Activated T-cell treated with anti-CD3 and anti-CD28 coated beads for 4 hours (primary cell): Measurements from ENCODE around the gene ZNF804B.

Experiments
- DNase-seq: peaks from one replicate; pipeline ENCODE4 v3.0.0-alpha.2; 2020

The ZNF804B gene

DNA sequence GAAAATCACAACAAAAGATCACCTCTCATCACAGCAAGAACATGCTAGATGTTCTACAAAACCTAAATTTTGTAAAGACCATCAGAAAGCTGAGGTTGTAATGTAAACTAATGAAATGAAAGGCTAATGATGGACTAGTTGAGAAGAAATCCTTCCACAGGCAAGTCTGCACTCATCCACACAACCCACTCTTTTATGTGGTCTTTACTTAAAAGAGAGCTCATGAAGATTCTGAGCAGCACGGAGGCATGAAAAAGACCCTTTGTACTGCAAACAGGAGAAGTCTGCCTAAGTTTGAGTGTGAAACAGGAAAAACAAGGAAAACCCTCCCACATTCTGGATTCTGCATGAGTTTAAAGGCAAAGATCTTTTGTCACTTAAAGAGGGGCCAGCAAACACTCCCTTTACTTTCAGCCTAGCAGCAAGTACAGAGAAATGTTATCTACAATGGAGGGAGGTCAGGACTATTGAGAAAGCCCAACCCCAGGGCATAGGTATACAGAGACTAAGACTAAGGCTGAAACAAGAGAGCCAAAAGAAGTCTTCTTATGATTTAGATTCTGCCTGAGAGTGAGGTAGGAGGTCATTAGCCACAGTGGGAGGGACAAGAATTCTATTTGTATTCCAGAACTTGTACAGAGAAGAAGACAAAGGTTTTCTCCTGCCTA lies 557.2 kb downstream of the ZNF804B start:
- no peak for DNase-seq

- no peak for DNase-seq
Measured at GRCh38 chr7:89332026-89332425, 572.5 kb downstream of the ZNF804B start.

GRCh38 chr7:89334797-89335196 lies 575.3 kb downstream of the ZNF804B start:
- no peak for DNase-seq

- no peak for DNase-seq
Measured at GRCh38 chr7:89335490-89335889, 576.0 kb downstream of the ZNF804B start.

GRCh38 chr7:89336121-89336520 lies 576.6 kb downstream of the ZNF804B start:
- DNase-seq = no peak

DNA sequence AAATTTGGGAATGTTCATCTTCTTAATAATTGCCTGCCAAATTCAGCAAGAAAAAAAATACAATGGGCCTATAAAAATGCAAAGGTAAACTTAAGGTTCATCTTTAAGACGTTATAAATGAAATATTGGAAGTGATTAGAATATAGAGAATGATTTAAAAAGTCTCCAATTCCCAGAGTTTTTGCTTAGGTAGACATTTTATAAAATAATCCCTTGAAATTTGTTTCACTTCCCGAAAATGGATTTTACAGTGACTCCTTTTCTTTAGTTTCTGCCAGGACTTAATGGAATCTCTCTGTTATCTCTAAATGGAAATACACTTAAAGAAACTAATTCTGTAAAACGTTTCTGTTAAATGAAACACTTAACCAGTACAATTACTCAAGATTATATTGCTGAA lies 580.2 kb downstream of the ZNF804B start:
- no peak for DNase-seq

DNA sequence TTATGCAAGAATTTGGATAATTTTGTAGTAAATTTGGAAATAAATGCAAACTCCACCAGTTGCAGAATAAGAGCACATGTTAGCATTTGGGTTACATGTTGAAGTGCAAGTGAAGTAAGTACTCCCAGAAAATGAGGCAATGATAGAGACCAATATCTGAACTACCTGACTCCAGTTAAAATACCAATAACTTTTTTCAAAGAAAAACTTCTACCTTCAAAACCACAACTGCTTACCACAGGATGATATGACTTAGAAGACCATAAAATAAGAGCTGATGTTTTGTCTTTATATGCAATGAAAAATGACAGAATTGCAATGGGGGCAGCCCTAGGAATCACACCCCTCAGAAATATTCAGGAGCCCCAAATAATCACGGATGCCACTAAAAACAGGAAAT lies 597.6 kb downstream of the ZNF804B start:
- DNase-seq = no peak

DNA sequence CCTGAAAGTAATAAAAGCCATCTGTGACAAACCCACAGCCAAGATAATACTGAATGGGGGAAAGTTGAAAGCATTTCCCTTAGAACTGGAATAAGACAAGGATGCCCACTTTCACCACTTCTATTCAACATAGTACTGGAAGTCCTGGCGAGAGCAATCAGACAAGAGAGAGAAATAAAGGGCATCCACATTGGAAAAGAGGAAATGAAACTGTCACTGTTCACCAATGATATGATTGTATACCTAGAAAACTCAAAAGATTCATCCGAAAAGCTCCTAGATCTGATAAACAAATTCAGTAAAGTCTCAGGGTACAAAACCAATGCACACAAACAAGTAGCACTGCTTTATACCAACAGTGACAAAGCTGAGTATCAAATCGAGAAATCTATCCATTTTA lies 617.7 kb downstream of the ZNF804B start:
- DNase-seq = no peak

GRCh38 chr7:89385411-89385810 lies 625.9 kb downstream of the ZNF804B start:
- no peak for DNase-seq
